ENCODE measurements around the gene ASB1.

Gene ASB1

DNA sequence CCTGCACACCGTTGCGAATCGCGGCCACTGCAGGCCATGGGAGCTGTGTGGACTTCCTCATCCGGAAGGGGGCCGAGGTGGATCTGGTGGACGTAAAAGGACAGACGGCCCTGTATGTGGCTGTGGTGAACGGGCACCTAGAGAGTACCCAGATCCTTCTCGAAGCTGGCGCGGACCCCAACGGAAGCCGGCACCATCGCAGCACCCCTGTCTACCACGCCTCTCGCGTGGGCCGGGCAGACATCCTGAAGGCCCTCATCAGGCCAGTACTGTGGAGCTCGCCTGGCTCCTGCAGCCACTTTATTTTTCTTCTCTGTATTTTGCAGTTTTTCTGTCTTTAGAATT, 9.0 kb downstream of the ASB1 start:
- no peaks in the 10 kb centered on the region for H3K9me3 ChIP-seq (replicated peaks; ENCODE audit: insufficient read depth, low read length)
- no peak overlapping the region for H3K9ac ChIP-seq (ENCODE audit: low read length)
- H2AFZ ChIP-seq (ENCODE audit: low read length), result no peak overlapping the region
- no peaks in the 10 kb centered on the region for H3F3A ChIP-seq (ENCODE audit: insufficient read depth, low read length)
- TF ChIP-seq EZH2 (optimal IDR thresholded peaks at IDR 0.05; ENCODE audit: low read depth, low read length) (no peak), EZH2phosphoT487 (IDR thresholded peaks at IDR 0.05; ENCODE audit: low read length) (no peak)
- TF ChIP-seq, protein P1, sequence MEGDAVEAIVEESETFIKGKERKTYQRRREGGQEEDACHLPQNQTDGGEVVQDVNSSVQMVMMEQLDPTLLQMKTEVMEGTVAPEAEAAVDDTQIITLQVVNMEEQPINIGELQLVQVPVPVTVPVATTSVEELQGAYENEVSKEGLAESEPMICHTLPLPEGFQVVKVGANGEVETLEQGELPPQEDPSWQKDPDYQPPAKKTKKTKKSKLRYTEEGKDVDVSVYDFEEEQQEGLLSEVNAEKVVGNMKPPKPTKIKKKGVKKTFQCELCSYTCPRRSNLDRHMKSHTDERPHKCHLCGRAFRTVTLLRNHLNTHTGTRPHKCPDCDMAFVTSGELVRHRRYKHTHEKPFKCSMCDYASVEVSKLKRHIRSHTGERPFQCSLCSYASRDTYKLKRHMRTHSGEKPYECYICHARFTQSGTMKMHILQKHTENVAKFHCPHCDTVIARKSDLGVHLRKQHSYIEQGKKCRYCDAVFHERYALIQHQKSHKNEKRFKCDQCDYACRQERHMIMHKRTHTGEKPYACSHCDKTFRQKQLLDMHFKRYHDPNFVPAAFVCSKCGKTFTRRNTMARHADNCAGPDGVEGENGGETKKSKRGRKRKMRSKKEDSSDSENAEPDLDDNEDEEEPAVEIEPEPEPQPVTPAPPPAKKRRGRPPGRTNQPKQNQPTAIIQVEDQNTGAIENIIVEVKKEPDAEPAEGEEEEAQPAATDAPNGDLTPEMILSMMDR (IDR thresholded peaks at IDR 0.05; ENCODE audit: low read length), result no peak
- DNase-seq, result no peak
- H3K4me2 ChIP-seq (ENCODE audit: low read depth, low read length), result no peak overlapping the region
- no peaks in the 10 kb centered on the region for H4K20me1 ChIP-seq (ENCODE audit: insufficient read depth, low read length)
- peaks cover 42% of the 10 kb centered on the region for H3K79me2 ChIP-seq (ENCODE audit: low read length)
- no peaks in the 10 kb centered on the region for H3K4me1 ChIP-seq (ENCODE audit: low read length)
- H3K9me2 ChIP-seq (replicated peaks; ENCODE audit: insufficient read depth, low read length), result no peaks in the 10 kb centered on the region
- H3K36me3 ChIP-seq (replicated peaks; ENCODE audit: insufficient read depth, low read length), result no peaks in the 10 kb centered on the region; the same call in 1 of the 2 replicates
- H3K27me3 ChIP-seq (replicated peaks; ENCODE audit: insufficient read depth, low read length), result no peaks in the 10 kb centered on the region
- no peak overlapping the region for H3K27ac ChIP-seq (ENCODE audit: low read length)
- H3K4me3 ChIP-seq (ENCODE audit: low read length), result no peak overlapping the region

DNA sequence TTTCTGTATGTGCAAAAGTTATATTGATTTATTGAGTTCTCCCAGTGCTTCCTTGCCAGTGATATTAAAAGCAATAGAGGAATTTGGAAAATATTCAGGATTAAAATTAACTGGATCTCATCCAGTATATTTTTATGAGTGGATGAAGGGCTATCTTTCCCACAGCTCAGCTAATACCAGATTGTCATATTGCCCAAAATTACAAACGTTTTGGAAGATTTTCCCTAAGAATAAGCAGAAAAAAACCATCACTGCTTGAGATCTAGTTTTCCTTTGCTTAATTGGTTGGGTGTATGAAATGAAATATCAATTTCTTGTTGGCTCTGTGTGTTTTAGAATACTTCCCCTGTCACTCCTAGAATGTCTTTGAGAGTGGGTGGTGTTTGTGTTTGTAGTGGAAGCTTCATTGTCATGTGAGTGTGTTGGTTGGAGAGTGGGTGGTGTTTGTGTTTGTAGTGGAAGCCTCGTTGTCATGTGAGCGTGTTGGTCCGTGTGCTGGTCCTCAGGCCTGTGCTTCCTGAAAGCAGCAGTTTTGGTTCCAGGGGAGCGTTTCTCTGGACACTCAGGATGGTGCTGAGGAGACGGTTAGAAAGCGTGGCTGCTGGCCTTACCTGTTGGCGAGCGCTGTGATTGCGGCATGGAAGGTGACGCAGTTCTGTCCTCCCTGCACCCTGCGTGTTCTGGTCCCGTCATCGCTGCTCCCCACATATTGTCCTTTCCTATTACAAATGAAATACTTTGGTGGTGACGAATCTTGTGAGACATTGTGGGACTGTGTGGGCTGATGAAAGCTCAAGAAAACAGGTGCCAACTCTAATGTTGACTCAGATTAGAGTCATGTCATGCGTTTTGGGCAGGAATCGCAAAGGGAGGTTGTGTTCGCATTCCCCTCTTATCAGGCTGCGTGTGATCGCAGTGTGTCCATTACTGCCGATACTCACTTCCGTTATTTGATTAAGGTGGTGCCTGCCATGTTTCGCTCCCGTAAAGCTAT, 12.4 kb downstream of the ASB1 start:
- no peaks in the 10 kb centered on the region for H3K9me2 ChIP-seq (replicated peaks; ENCODE audit: insufficient read depth, low read length)
- TF ChIP-seq, protein P1 (IDR thresholded peaks at IDR 0.05; ENCODE audit: low read length), result no peak
- TF ChIP-seq EZH2phosphoT487 (IDR thresholded peaks at IDR 0.05; ENCODE audit: low read length), result no peak
- no peak for TF ChIP-seq EZH2 (optimal IDR thresholded peaks at IDR 0.05; ENCODE audit: low read depth, low read length)
- H3K4me3 ChIP-seq (ENCODE audit: low read length), result no peak overlapping the region
- peaks cover 3% of the 10 kb centered on the region; the same call in 1 of the 2 replicates for H3K36me3 ChIP-seq (replicated peaks; ENCODE audit: insufficient read depth, low read length)
- no peaks in the 10 kb centered on the region for H3K9me3 ChIP-seq (replicated peaks; ENCODE audit: insufficient read depth, low read length)
- no peak overlapping the region for H2AFZ ChIP-seq (ENCODE audit: low read length)
- no peaks in the 10 kb centered on the region for H4K20me1 ChIP-seq (ENCODE audit: insufficient read depth, low read length)
- H3K4me2 ChIP-seq (ENCODE audit: low read depth, low read length), result no peak overlapping the region
- no peaks in the 10 kb centered on the region for H3F3A ChIP-seq (ENCODE audit: insufficient read depth, low read length)
- H3K79me2 ChIP-seq (ENCODE audit: low read length), result peaks cover 32% of the 10 kb centered on the region
- DNase-seq, result no peak
- no peak overlapping the region for H3K27ac ChIP-seq (ENCODE audit: low read length)
- no peaks in the 10 kb centered on the region for H3K4me1 ChIP-seq (ENCODE audit: low read length)
- no peaks in the 10 kb centered on the region for H3K27me3 ChIP-seq (replicated peaks; ENCODE audit: insufficient read depth, low read length)
- no peak overlapping the region for H3K9ac ChIP-seq (ENCODE audit: low read length)

DNA sequence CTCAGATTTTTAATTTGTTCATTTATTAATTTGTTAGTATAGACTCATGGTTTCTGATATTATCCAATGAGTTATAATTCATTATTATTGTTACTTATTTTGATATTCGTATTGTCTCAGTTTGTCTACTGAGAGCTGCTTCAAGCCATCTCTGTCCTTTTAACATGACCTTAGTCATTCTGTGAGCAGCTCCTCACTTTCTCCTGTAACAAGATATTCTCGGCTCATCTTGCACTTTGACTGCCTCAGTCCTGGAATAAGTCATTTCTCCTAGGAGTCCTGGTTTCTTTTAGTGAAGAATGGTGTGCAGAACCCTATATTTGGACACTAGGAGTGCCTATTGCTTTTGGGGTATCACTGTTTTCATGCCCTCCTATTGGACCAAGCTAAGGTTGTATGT, 13.2 kb downstream of the ASB1 start:
- H3K4me1 ChIP-seq (ENCODE audit: low read length), result no peaks in the 10 kb centered on the region
- no peak for DNase-seq
- peaks cover 32% of the 10 kb centered on the region for H3K79me2 ChIP-seq (ENCODE audit: low read length)
- H3K36me3 ChIP-seq (replicated peaks; ENCODE audit: insufficient read depth, low read length), result peaks cover 3% of the 10 kb centered on the region; the same call in 1 of the 2 replicates
- no peak overlapping the region for H2AFZ ChIP-seq (ENCODE audit: low read length)
- no peak overlapping the region for H3K9ac ChIP-seq (ENCODE audit: low read length)
- no peak overlapping the region for H3K27ac ChIP-seq (ENCODE audit: low read length)
- no peaks in the 10 kb centered on the region for H3K27me3 ChIP-seq (replicated peaks; ENCODE audit: insufficient read depth, low read length)
- H3K4me3 ChIP-seq (ENCODE audit: low read length), result no peak overlapping the region
- no peaks in the 10 kb centered on the region for H3K9me2 ChIP-seq (replicated peaks; ENCODE audit: insufficient read depth, low read length)
- H4K20me1 ChIP-seq (ENCODE audit: insufficient read depth, low read length), result no peaks in the 10 kb centered on the region
- TF ChIP-seq EZH2 (optimal IDR thresholded peaks at IDR 0.05; ENCODE audit: low read depth, low read length) (no peak), EZH2phosphoT487 (IDR thresholded peaks at IDR 0.05; ENCODE audit: low read length) (no peak)
- TF ChIP-seq, protein P1 (IDR thresholded peaks at IDR 0.05; ENCODE audit: low read length), result no peak
- H3K9me3 ChIP-seq (replicated peaks; ENCODE audit: insufficient read depth, low read length), result no peaks in the 10 kb centered on the region
- H3K4me2 ChIP-seq (ENCODE audit: low read depth, low read length), result no peak overlapping the region
- no peaks in the 10 kb centered on the region for H3F3A ChIP-seq (ENCODE audit: insufficient read depth, low read length)

Data from MM.1S (cell line).